GM18907 (cell line): ENCODE results near the gene KLLN.
"Not testable (repeated sequence)": the region's sequence is repeated elsewhere in the genome, so short reads cannot be mapped to it uniquely, and the experiment has no call there.

ENCODE experiments used
- ATAC-seq: cut with Tn5 transposase; IDR thresholded peaks from one replicate; pipeline ENCODE4 v1.9.1; 2021; ENCODE audit warnings: mild to moderate bottlenecking, moderate library complexity; ENCODE audit not compliant: unreplicated experiment

Gene KLLN

GRCh38 chr10:87863053-87863943, at the start of gene KLLN, which contains the start of gene PTEN:
KLLN (minus strand) TSS chr10:87863533; CDS start chr10:87862487, 1,046 bp downstream.
PTEN (plus strand) TSS chr10:87863625; CDS start chr10:87864470, 845 bp downstream.
- ATAC-seq = peak; percentile 43

- not testable (repeated sequence) for ATAC-seq
These were observed 40.1 kb upstream of the KLLN start for GRCh38 chr10:87903396-87903795.

- ATAC-seq = not testable (repeated sequence)
These were observed 34.6 kb upstream of the KLLN start for GRCh38 chr10:87897957-87898356.

- ATAC-seq = no peak
These were observed 32.9 kb upstream of the KLLN start for GRCh38 chr10:87896216-87896615.

- no peak for ATAC-seq
These were observed 32.1 kb upstream of the KLLN start for GRCh38 chr10:87895430-87895829.

- ATAC-seq = no peak
These were observed 24.4 kb upstream of the KLLN start for GRCh38 chr10:87887548-87888289.

DNA sequence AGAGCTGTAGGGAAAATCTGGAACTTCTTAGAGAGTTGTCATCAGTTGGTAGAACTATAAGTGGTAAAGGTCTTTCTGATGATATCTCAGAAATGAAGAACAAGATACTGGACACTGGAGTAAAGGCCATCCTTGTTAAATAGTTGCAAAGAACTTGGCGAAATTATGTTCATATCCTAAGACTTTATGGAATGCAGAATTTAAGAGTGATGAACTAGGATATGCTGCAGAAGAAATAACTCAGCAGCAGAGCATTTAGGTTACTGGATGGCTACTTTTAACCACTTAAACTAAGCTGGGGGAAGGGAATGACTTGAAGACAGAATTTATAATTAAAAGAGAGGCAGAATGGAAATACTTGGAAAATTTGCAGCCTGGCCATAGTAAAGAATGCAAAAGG, 23.8 kb upstream of the KLLN start:
- ATAC-seq = no peak

GRCh38 chr10:87886635-87887034, 23.3 kb upstream of the KLLN start:
- ATAC-seq = no peak

- ATAC-seq = no peak
These were observed 19.4 kb upstream of the KLLN start for GRCh38 chr10:87882555-87883294.

- ATAC-seq = not testable (repeated sequence)
These were observed 18.2 kb upstream of the KLLN start for GRCh38 chr10:87881373-87882059.

GRCh38 chr10:87880336-87880735, 17.0 kb upstream of the KLLN start:
- ATAC-seq = no peak

DNA sequence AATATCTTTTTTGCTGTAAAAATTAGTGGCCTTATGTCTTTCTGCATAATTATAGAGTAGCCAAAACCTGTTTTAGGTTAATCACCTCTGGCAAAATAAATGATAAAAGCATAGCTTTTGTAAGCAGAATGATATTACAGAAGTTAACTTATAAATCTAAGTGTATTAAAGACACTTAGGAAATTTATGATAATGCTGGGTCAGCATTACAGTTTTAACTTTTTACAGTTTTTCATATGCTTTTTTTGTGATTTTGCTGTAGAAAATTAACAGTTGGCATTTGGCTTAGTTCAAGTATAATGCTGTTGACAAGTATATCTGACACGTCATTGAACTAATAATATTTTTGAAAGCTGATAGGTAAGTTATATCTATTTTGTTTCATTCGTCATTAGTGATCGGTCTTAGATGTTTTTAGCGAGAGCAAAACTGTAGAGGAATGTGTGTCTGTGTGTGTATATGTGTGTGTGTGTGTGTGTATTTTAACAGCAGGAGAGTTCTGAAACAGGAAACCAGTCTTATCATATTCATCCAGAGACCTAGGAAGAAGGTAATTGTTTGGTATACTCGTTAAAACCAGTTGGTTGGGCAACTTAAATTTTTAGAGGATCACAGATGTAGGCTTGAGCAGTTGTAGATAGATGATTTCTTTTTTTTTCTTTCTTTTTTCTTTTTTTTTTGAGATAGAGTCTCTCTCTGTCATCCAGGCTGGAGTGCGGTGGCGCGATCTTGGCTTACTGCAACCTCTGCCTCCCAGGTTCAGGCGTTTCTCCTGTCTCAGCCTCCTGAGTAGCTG, 15.5 kb upstream of the KLLN start:
- ATAC-seq = no peak

GRCh38 chr10:87875929-87876571, 12.7 kb upstream of the KLLN start:
- ATAC-seq = no peak

- ATAC-seq = no peak
These were observed 10.3 kb upstream of the KLLN start for GRCh38 chr10:87873656-87874055.

- no peak for ATAC-seq
These were observed 9.5 kb upstream of the KLLN start for GRCh38 chr10:87872828-87873227.

- no peak for ATAC-seq
These were observed 6.6 kb upstream of the KLLN start for GRCh38 chr10:87869773-87870551.

GRCh38 chr10:87869139-87869538, 5.8 kb upstream of the KLLN start:
- ATAC-seq = not testable (repeated sequence)

DNA sequence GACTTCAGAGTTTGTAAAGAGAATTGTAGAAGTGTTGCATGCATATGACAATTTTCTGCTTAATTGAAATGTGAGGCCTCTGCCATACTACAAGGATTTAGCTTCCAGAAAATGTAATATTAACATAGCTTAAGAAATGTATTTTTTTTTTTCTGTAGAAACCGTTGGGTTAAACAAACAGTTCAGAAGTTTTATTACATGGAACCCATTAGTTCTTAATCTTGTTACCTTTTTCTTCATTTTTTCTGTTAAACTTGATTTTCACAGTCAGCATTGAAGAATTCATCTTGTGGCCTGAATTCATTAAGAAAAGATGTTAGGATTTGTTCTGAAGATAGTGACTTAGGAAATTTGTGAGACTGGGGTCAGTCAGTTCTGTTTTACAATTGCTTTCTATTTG, 4.9 kb upstream of the KLLN start:
- no peak for ATAC-seq

DNA sequence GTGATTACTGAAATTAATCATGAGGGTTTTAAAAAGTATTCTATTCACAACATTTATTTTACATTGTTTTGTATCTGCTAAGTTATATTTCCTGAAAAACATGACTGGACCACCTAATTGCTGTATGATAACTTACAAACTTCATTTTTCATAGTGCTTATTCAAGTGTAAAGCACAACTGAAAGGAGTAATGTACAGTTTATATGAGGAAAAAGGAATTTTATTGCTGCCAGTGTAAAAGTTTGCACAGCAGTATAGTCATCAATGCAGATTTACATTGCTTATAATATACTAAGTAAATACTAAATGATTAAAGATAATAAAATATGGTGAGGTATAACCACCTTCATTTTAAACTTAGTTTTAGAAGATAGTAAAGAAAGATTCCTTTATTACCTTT, 4.1 kb upstream of the KLLN start:
- ATAC-seq = no peak
